HepG2 (cell line): ENCODE measurements around the gene COMP. TPM values are rescaled to one million over a fixed set of nuclear protein-coding genes. Genes with fewer than 3 reads are reported as not detected.

Experiments used
- CAMTA2 ChIP-seq: sonication (generic); formaldehyde crosslinking; IDR thresholded peaks from 2 replicates; pipeline ENCODE4 v1.4.0; 2020; ENCODE audit warnings: mild to moderate bottlenecking, missing genetic modification reagents, borderline replicate concordance
- CBX5 ChIP-seq: sonication (generic); formaldehyde crosslinking; IDR thresholded peaks from 2 replicates; pipeline ENCODE4 v1.4.0; 2020; ENCODE audit warnings: missing genetic modification reagents, borderline replicate concordance
- CREM ChIP-seq, 2 experiments: sonication (generic) in 1 of 2; formaldehyde crosslinking in 1 of 2; IDR thresholded peaks; 2 replicates each; pipeline versions ENCODE4 v1.4.0 to v1.6.1; 2016 to 2020; ENCODE audit warnings: antibody characterized with exemption in 1 of 2, mild to moderate bottlenecking in 1 of 2, missing genetic modification reagents in 1 of 2
- KDM4B ChIP-seq: sonication (generic); formaldehyde crosslinking; IDR thresholded peaks from 2 replicates; pipeline ENCODE4 v1.4.0; 2020; ENCODE audit warnings: missing genetic modification reagents
- KLF16 ChIP-seq, 2 experiments: sonication (generic) in 1 of 2; formaldehyde crosslinking in 1 of 2; IDR thresholded peaks; 2 replicates each; pipeline versions ENCODE4 v1.6.1 to v1.8.0; 2016 to 2023; ENCODE audit warnings: missing genetic modification reagents in 2 of 2, missing compliant biosample characterization in 1 of 2
- MYC ChIP-seq: sonication (generic); formaldehyde crosslinking; IDR thresholded peaks from 2 replicates; pipeline ENCODE4 v1.9.0; 2021; ENCODE audit warnings: missing genetic modification reagents, borderline replicate concordance
- PTBP1 ChIP-seq: fragments of 200-400 bp; formaldehyde crosslinking; IDR thresholded peaks from 2 replicates; pipeline ENCODE4 v1.6.1; 2018; ENCODE audit warnings: low read length, low read depth; ENCODE audit not compliant: poor library complexity, severe bottlenecking
- REPIN1 ChIP-seq: sonication (generic); formaldehyde crosslinking; IDR thresholded peaks from 2 replicates; pipeline ENCODE4 v1.8.0; 2022; ENCODE audit warnings: missing genetic modification reagents, low read depth, mild to moderate bottlenecking, borderline replicate concordance
- RXRA ChIP-seq: sonication (generic); formaldehyde crosslinking; IDR thresholded peaks from 2 replicates; pipeline ENCODE4 v1.5.1; 2020; ENCODE audit warnings: missing genetic modification reagents
- SALL1 ChIP-seq: sonication (generic); formaldehyde crosslinking; IDR thresholded peaks from 2 replicates; pipeline ENCODE4 v1.8.0; 2022; ENCODE audit warnings: mild to moderate bottlenecking, missing genetic modification reagents
- SIN3B ChIP-seq: fragments of 150-350 bp; IDR thresholded peaks from 2 replicates; pipeline ENCODE4 v1.6.1; 2014; ENCODE audit warnings: low read length
- SNRNP70 ChIP-seq: fragments of 200-400 bp; formaldehyde crosslinking; IDR thresholded peaks from 2 replicates; pipeline ENCODE4 v1.6.1; 2017; ENCODE audit warnings: mild to moderate bottlenecking, low read depth, low read length, moderate library complexity
- TARDBP ChIP-seq: sonication (generic); formaldehyde crosslinking; IDR thresholded peaks from 2 replicates; pipeline ENCODE4 v1.8.0; 2022; ENCODE audit warnings: mild to moderate bottlenecking, missing genetic modification reagents
- ZBTB2 ChIP-seq: sonication (generic); formaldehyde crosslinking; IDR thresholded peaks from 2 replicates; pipeline ENCODE4 v1.8.0; 2022; ENCODE audit warnings: low read depth, missing genetic modification reagents
- ZBTB8A ChIP-seq: sonication (generic); formaldehyde crosslinking; IDR thresholded peaks from 2 replicates; pipeline ENCODE4 v1.4.0; 2020; ENCODE audit warnings: mild to moderate bottlenecking, low read depth, missing genetic modification reagents, borderline replicate concordance
- ZFP90 ChIP-seq: sonication (generic); formaldehyde crosslinking; IDR thresholded peaks from 2 replicates; pipeline ENCODE4 v1.8.0; 2022; ENCODE audit warnings: missing genetic modification reagents, mild to moderate bottlenecking, inconsistent platforms, borderline replicate concordance
- ZNF253 ChIP-seq: sonication (generic); formaldehyde crosslinking; IDR thresholded peaks from 2 replicates; pipeline ENCODE4 v1.8.0; 2022; ENCODE audit warnings: mild to moderate bottlenecking, missing genetic modification reagents, borderline replicate concordance
- ZNF3 ChIP-seq: IDR thresholded peaks from 2 replicates; pipeline ENCODE4 v1.7.0; 2017; ENCODE audit warnings: inconsistent platforms
- ZNF704 ChIP-seq: sonication (generic); formaldehyde crosslinking; IDR thresholded peaks from 2 replicates; pipeline ENCODE4 v1.8.1; 2023; ENCODE audit warnings: mild to moderate bottlenecking, inconsistent platforms, moderate library complexity, missing genetic modification reagents, borderline replicate concordance
- ZNF710 ChIP-seq: sonication (generic); formaldehyde crosslinking; IDR thresholded peaks from 2 replicates; pipeline ENCODE4 v1.5.0; 2020; ENCODE audit warnings: mild to moderate bottlenecking, missing genetic modification reagents, borderline replicate concordance
- ZNF790 ChIP-seq: sonication (generic); formaldehyde crosslinking; IDR thresholded peaks from 2 replicates; pipeline ENCODE4 v1.8.0; 2022; ENCODE audit warnings: missing genetic modification reagents, mild to moderate bottlenecking, borderline replicate concordance
- ZNF891 ChIP-seq: sonication (generic); formaldehyde crosslinking; IDR thresholded peaks from 2 replicates; pipeline ENCODE4 v1.5.0; 2020; ENCODE audit warnings: mild to moderate bottlenecking, missing genetic modification reagents
- ZSCAN12 ChIP-seq: sonication (generic); formaldehyde crosslinking; IDR thresholded peaks from 2 replicates; pipeline ENCODE4 v1.9.0; 2021; ENCODE audit warnings: mild to moderate bottlenecking, missing genetic modification reagents
- polyA plus RNA-seq, 8 experiments: library from polyadenylated mRNA; depleted of rRNA in 3 of 8; stranded (reverse) in 7 of 8; unstranded in 1 of 8; fragments of >200 nt; fragmentation: Illumina TruSeq in 4 of 8; extraction: Trizol in 4 of 8; gene quantifications; 2 replicates each; pipeline versions ENCODE4 v1.2.1 to v1.2.3, GENCODE V29; 2011 to 2016; ENCODE audit warnings: low read depth in 4 of 8, missing spikeins in 1 of 8, mixed read lengths in 1 of 8; ENCODE audit not compliant: insufficient read depth in 1 of 8
- total RNA-seq, 5 experiments: library from RNA; depleted of rRNA; stranded (reverse); fragments of >200 nt; fragmentation: Illumina TruSeq; extraction: Trizol; gene quantifications; 2 replicates each; pipeline ENCODE4 v1.2.3, GENCODE V29; 2016; ENCODE audit warnings: low read depth in 1 of 5

The COMP gene
- total and polyA plus RNA-seq, 2 of the 13 experiments (the other 11 are each of a cell fraction or from before 2014, with no cell fraction given) = 0.04 to 0.13 TPM

- TF ChIP-seq ZFP90 (CRISPR knock-in tag) (no peak; the same call in 1 of the 2 replicates), CBX5 (CRISPR knock-in tag) (peak; percentile 80; the same call in 1 of the 2 replicates), ZNF3 (CRISPR knock-in tag) (no peak), ZNF790 (CRISPR knock-in tag) (no peak; the same call in 1 of the 2 replicates), TARDBP (peak; percentile 83; the same call in 1 of the 2 replicates), ZNF891 (CRISPR knock-in tag) (no peak; the same call in 1 of the 2 replicates), ZBTB2 (CRISPR knock-in tag) (no peak), PTBP1 (no peak), CREM (IDR thresholded peaks at IDR 0.05) (peak; percentile 71), CREM (CRISPR knock-in tag; IDR thresholded peaks at IDR 0.05) (no peak), MYC (CRISPR knock-in tag) (peak; percentile 95), RXRA (CRISPR knock-in tag) (peak; percentile 94), ZNF704 (CRISPR knock-in tag) (0 out of 2 replicates have a peak, but pooled peaks have one; percentile 75), SIN3B (no peak), KLF16 (CRISPR knock-in tag; IDR thresholded peaks at IDR 0.05) (peak in 1 of 2 experiments; percentile 78; a peak in 2 of 4 replicates), ZBTB8A (no peak), KDM4B (CRISPR knock-in tag) (peak; percentile 83; the same call in 1 of the 2 replicates), SNRNP70 (no peak), ZSCAN12 (CRISPR knock-in tag) (no peak), REPIN1 (CRISPR knock-in tag) (peak; percentile 89; the same call in 1 of the 2 replicates), SALL1 (CRISPR knock-in tag) (peak; percentile 95), ZNF253 (CRISPR knock-in tag) (no peak), CAMTA2 (no peak), ZNF710 (CRISPR knock-in tag) (peak; percentile 76)
Observed at GRCh38 chr19:18839465-18840287, 48.6 kb upstream of the COMP start (continued).
